NCI-H69 (cell line): Measurements from ENCODE around the gene MRPS15.
A peak's percentile ranks its signal among the peaks of the same experiment; 100 is the strongest.

Experiments used
- DNase-seq: peaks from one replicate; lab custom pipeline; 2025; lab: John Stamatoyannopoulos, UW

MRPS15 gene

GRCh38 chr1:36420409-36420808, 43.8 kb downstream of the MRPS15 start:
- no peak for DNase-seq

- no peak for DNase-seq
These were observed 44.6 kb downstream of the MRPS15 start for GRCh38 chr1:36419569-36419968.

- DNase-seq: no peak
These were observed 45.0 kb downstream of the MRPS15 start for GRCh38 chr1:36419140-36419539.

GRCh38 chr1:36417931-36418330, 46.3 kb downstream of the MRPS15 start:
- DNase-seq: no peak

- no peak for DNase-seq
These were observed 48.4 kb downstream of the MRPS15 start for GRCh38 chr1:36415661-36416326.

GRCh38 chr1:36414384-36414783, 49.8 kb downstream of the MRPS15 start:
- no peak for DNase-seq

GRCh38 chr1:36411674-36412648, 52.2 kb downstream of the MRPS15 start:
- peak; percentile 60 for DNase-seq

GRCh38 chr1:36408479-36408878, 55.7 kb downstream of the MRPS15 start:
- DNase-seq: no peak

- DNase-seq: no peak
These were observed 57.7 kb downstream of the MRPS15 start for GRCh38 chr1:36406440-36406839.
